Epithelial cell of proximal tubule (primary cell): ENCODE results near the gene CASTOR1. TPM values are rescaled to one million over a fixed set of nuclear protein-coding genes. Genes with fewer than 3 reads are reported as not detected.

Experiments used
- DNase-seq: peaks from one replicate; pipeline ENCODE4 v3.0.0-alpha.2; 2011; ENCODE audit warnings: low read depth
- H3K4me3 ChIP-seq: 2 replicates; pipeline ENCODE4 v1.5.1; 2011; ENCODE audit warnings: low read depth, mild to moderate bottlenecking, low read length
- CTCF ChIP-seq: conservative IDR thresholded peaks from 2 replicates; pipeline ENCODE4 v1.5.1; 2012; ENCODE audit warnings: low read depth, mild to moderate bottlenecking, low read length
- total RNA-seq: library from RNA; depleted of rRNA; stranded (reverse); fragments of >200 nt; gene quantifications from 2 replicates; pipeline ENCODE4 v1.2.3, GENCODE V29; 2015

Gene CASTOR1
- total RNA-seq, 1 donor from 2014 or later = 14.3 TPM

- no peak overlapping the region for H3K4me3 ChIP-seq
- no peak for TF ChIP-seq CTCF
- no peak for DNase-seq
Measured at GRCh38 chr22:30299322-30299721, 10.0 kb upstream of the CASTOR1 start.

GRCh38 chr22:30297991-30298701, 8.8 kb upstream of the CASTOR1 start:
- H3K4me3 ChIP-seq = no peak overlapping the region
- DNase-seq = no peak
- TF ChIP-seq CTCF = no peak

GRCh38 chr22:30297276-30297990, 8.1 kb upstream of the CASTOR1 start:
- DNase-seq = no peak
- no peak overlapping the region for H3K4me3 ChIP-seq
- no peak for TF ChIP-seq CTCF

- no peak for DNase-seq
Measured at GRCh38 chr22:30296833-30297232, 7.5 kb upstream of the CASTOR1 start.

GRCh38 chr22:30296324-30296723, 7.0 kb upstream of the CASTOR1 start:
- no peak for TF ChIP-seq CTCF
- no peak for DNase-seq

More at GRCh38 chr22:30296833-30297232, 7.5 kb upstream of the CASTOR1 start:
- TF ChIP-seq CTCF = no peak
- H3K4me3 ChIP-seq = no peak overlapping the region

GRCh38 chr22:30295576-30295975, 6.3 kb upstream of the CASTOR1 start:
- no peak for DNase-seq
- H3K4me3 ChIP-seq = no peak overlapping the region
- TF ChIP-seq CTCF = no peak

More at GRCh38 chr22:30296324-30296723, 7.0 kb upstream of the CASTOR1 start:
- H3K4me3 ChIP-seq = no peak overlapping the region
